ENCODE data around the gene NCAM2. TPM values are rescaled to one million over a fixed set of nuclear protein-coding genes. Genes with fewer than 3 reads are reported as not detected.

Gene NCAM2
- polyA plus RNA-seq, 1 donor from 2014 or later: 9.8 TPM

DNA sequence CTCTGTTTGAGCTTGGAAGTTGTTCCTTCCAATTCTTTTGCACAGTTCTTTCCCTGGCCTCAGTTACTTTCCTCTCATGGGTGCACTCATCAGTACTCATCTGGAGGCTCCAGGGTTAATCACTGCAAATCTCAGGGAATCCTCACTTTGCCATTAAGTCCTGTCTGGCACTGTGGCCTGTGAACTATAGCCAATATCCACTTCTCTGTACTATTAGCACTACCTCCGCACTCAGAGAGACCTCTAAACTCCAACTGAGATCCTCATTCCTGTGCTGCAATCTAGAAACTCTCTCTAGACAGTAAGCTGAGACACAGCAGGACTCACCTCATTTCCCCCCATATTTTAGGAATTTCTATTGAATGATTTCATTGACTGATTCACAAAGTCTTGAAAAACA is 311.3 kb downstream of the NCAM2 start:
- TF ChIP-seq SMC3 (conservative IDR thresholded peaks at IDR 0.05; ENCODE audit: poor library complexity) (no peak), CTCF (IDR thresholded peaks at IDR 0.05; ENCODE audit: poor library complexity, severe bottlenecking) (no peak), EZH2 (IDR thresholded peaks at IDR 0.05; ENCODE audit: borderline replicate concordance, insufficient read depth, low read length, poor library complexity, severe bottlenecking) (no peak), EP300 (conservative IDR thresholded peaks at IDR 0.05; ENCODE audit: poor library complexity, severe bottlenecking) (no peak), POLR2AphosphoS5 (IDR thresholded peaks at IDR 0.05) (no peak), MXI1 (conservative IDR thresholded peaks at IDR 0.05; ENCODE audit: poor library complexity, severe bottlenecking) (no peak), TAF1 (IDR thresholded peaks at IDR 0.05; ENCODE audit: low read depth) (no peak), RAD21 (conservative IDR thresholded peaks at IDR 0.05) (no peak)
- TF ChIP-seq, protein P1, sequence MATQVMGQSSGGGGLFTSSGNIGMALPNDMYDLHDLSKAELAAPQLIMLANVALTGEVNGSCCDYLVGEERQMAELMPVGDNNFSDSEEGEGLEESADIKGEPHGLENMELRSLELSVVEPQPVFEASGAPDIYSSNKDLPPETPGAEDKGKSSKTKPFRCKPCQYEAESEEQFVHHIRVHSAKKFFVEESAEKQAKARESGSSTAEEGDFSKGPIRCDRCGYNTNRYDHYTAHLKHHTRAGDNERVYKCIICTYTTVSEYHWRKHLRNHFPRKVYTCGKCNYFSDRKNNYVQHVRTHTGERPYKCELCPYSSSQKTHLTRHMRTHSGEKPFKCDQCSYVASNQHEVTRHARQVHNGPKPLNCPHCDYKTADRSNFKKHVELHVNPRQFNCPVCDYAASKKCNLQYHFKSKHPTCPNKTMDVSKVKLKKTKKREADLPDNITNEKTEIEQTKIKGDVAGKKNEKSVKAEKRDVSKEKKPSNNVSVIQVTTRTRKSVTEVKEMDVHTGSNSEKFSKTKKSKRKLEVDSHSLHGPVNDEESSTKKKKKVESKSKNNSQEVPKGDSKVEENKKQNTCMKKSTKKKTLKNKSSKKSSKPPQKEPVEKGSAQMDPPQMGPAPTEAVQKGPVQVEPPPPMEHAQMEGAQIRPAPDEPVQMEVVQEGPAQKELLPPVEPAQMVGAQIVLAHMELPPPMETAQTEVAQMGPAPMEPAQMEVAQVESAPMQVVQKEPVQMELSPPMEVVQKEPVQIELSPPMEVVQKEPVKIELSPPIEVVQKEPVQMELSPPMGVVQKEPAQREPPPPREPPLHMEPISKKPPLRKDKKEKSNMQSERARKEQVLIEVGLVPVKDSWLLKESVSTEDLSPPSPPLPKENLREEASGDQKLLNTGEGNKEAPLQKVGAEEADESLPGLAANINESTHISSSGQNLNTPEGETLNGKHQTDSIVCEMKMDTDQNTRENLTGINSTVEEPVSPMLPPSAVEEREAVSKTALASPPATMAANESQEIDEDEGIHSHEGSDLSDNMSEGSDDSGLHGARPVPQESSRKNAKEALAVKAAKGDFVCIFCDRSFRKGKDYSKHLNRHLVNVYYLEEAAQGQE (IDR thresholded peaks at IDR 0.05; ENCODE audit: borderline replicate concordance): no peak
- Histone ChIP-seq H3K9me2 (ENCODE audit: insufficient read depth, low read length) (no peaks in the 10 kb centered on the region), H3K27ac (ENCODE audit: low read length) (no peak overlapping the region), H3K27me3 (ENCODE audit: insufficient read depth, low read depth, low read length) (no peaks in the 10 kb centered on the region), H4K20me1 (ENCODE audit: insufficient read depth) (no peaks in the 10 kb centered on the region), H3K9ac (ENCODE audit: low read length) (no peak overlapping the region), H3F3A (ENCODE audit: insufficient read depth, low read length, poor library complexity, severe bottlenecking) (no peaks in the 10 kb centered on the region), H3K9me3 (ENCODE audit: low read length) (no peaks in the 10 kb centered on the region), H2AFZ (ENCODE audit: low read depth, low read length) (no peak overlapping the region), H3K4me2 (ENCODE audit: low read length) (no peak overlapping the region), H3K4me3 (ENCODE audit: low read length) (no peak overlapping the region), H3K79me2 (replicated peaks; ENCODE audit: insufficient read depth, low read length) (no peaks in the 10 kb centered on the region), H3K36me3 (ENCODE audit: insufficient read depth, low read length) (no peaks in the 10 kb centered on the region)

- Histone ChIP-seq H3K9me2 (ENCODE audit: insufficient read depth, low read length) (no peaks in the 10 kb centered on the region), H3K9me3 (ENCODE audit: low read length) (no peaks in the 10 kb centered on the region), H3K36me3 (ENCODE audit: insufficient read depth, low read length) (no peaks in the 10 kb centered on the region), H4K20me1 (ENCODE audit: insufficient read depth) (no peaks in the 10 kb centered on the region), H3K4me2 (ENCODE audit: low read length) (no peak overlapping the region), H3F3A (ENCODE audit: insufficient read depth, low read length, poor library complexity, severe bottlenecking) (no peaks in the 10 kb centered on the region), H3K4me3 (ENCODE audit: low read length) (no peak overlapping the region), H2AFZ (ENCODE audit: low read depth, low read length) (no peak overlapping the region), H3K9ac (ENCODE audit: low read length) (no peak overlapping the region), H3K79me2 (replicated peaks; ENCODE audit: insufficient read depth, low read length) (no peaks in the 10 kb centered on the region), H3K27me3 (ENCODE audit: insufficient read depth, low read depth, low read length) (no peaks in the 10 kb centered on the region), H3K27ac (ENCODE audit: low read length) (no peak overlapping the region)
- TF ChIP-seq RAD21 (conservative IDR thresholded peaks at IDR 0.05) (no peak), MXI1 (conservative IDR thresholded peaks at IDR 0.05; ENCODE audit: poor library complexity, severe bottlenecking) (no peak), CTCF (IDR thresholded peaks at IDR 0.05; ENCODE audit: poor library complexity, severe bottlenecking) (no peak)
Measured at GRCh38 chr21:21324297-21324696, 326.1 kb downstream of the NCAM2 start.
